ENCODE measurements around the gene PAQR4.

Gene PAQR4

GRCh38 chr16:2980227-2981176 is 11.4 kb downstream of the PAQR4 start, which contains the start of gene PKMYT1:
TSS of gene PKMYT1 (minus strand) at chr16:2980446. CDS start at chr16:2979657, 789 bp downstream.
- peak; percentile 91 for DNase-seq (ENCODE audit: low read depth)

- no peak for DNase-seq (ENCODE audit: low read depth)
Measured at GRCh38 chr16:2981177-2981898, 12.2 kb downstream of the PAQR4 start.

- DNase-seq (ENCODE audit: low read depth): no peak
Measured at GRCh38 chr16:2981899-2982250, 12.7 kb downstream of the PAQR4 start.

GRCh38 chr16:2982402-2982801 is 13.3 kb downstream of the PAQR4 start:
- no peak for DNase-seq (ENCODE audit: low read depth)

- DNase-seq (ENCODE audit: low read depth): peak; percentile 60
Measured at GRCh38 chr16:2983706-2984136, 14.6 kb downstream of the PAQR4 start.

GRCh38 chr16:2985462-2985861 is 16.3 kb downstream of the PAQR4 start:
- no peak for DNase-seq (ENCODE audit: low read depth)

- no peak for DNase-seq (ENCODE audit: low read depth)
Measured at GRCh38 chr16:2985893-2986355, 16.8 kb downstream of the PAQR4 start.

- no peak for DNase-seq (ENCODE audit: low read depth)
Measured at GRCh38 chr16:2986623-2987188, 17.6 kb downstream of the PAQR4 start.

- no peak for DNase-seq (ENCODE audit: low read depth)
Measured at GRCh38 chr16:2987286-2987685, 18.1 kb downstream of the PAQR4 start.

- no peak for DNase-seq (ENCODE audit: low read depth)
Measured at GRCh38 chr16:2987833-2988232, 18.7 kb downstream of the PAQR4 start.

GRCh38 chr16:2988590-2989099 is 19.5 kb downstream of the PAQR4 start:
- DNase-seq (ENCODE audit: low read depth): no peak

- DNase-seq (ENCODE audit: low read depth): no peak
Measured at GRCh38 chr16:2990891-2991290, 21.7 kb downstream of the PAQR4 start.

- DNase-seq (ENCODE audit: low read depth): no peak
Measured at GRCh38 chr16:2991566-2992261, 22.6 kb downstream of the PAQR4 start.

GRCh38 chr16:2992383-2993081 is 23.4 kb downstream of the PAQR4 start:
- DNase-seq (ENCODE audit: low read depth): no peak

- DNase-seq (ENCODE audit: low read depth): no peak
Measured at GRCh38 chr16:2996298-2996697, 27.1 kb downstream of the PAQR4 start.

- DNase-seq (ENCODE audit: low read depth): no peak
Measured at GRCh38 chr16:2999929-3000328, 30.8 kb downstream of the PAQR4 start.

GRCh38 chr16:3000540-3000939 is 31.4 kb downstream of the PAQR4 start:
- DNase-seq (ENCODE audit: low read depth): no peak

GRCh38 chr16:3001316-3001715 is 32.2 kb downstream of the PAQR4 start:
- DNase-seq (ENCODE audit: low read depth): no peak

GRCh38 chr16:3003582-3004270 is 34.6 kb downstream of the PAQR4 start:
- peak; percentile 92 for DNase-seq (ENCODE audit: low read depth)

GRCh38 chr16:3004319-3004718 is 35.2 kb downstream of the PAQR4 start:
- DNase-seq (ENCODE audit: low read depth): no peak
